Fibroblast of the aortic adventitia (primary cell): Measurements from ENCODE around the gene HOXA4. TPM values are rescaled to one million over a fixed set of nuclear protein-coding genes. Genes with fewer than 3 reads are reported as not detected.

ENCODE experiments used
- DNase-seq: peaks from one replicate; pipeline ENCODE4 v3.0.0-alpha.2; 2010; ENCODE audit warnings: low read depth
- H3K4me3 ChIP-seq: 2 replicates; pipeline ENCODE4 v1.5.1; 2011; ENCODE audit warnings: low read depth, mild to moderate bottlenecking, control low read depth, low read length, moderate library complexity
- total RNA-seq: library from RNA; depleted of rRNA; stranded (reverse); fragments of >200 nt; gene quantifications from 2 replicates; pipeline ENCODE4 v1.2.3, GENCODE V29; 2012; ENCODE audit warnings: low replicate concordance
- TF ChIP-seq, protein P1 (sequence below): IDR thresholded peaks from 2 replicates; pipeline ENCODE4 v1.5.1; 2011; ENCODE audit warnings: mild to moderate bottlenecking, low read length, control low read depth, inconsistent platforms; ENCODE audit not compliant: insufficient read depth

Gene HOXA4
- total RNA-seq, 1 donor: 0.99 TPM

- H3K4me3 ChIP-seq: no peak overlapping the region
Measured at GRCh38 chr7:27140126-27140857, 9.7 kb upstream of the HOXA4 start.

DNA sequence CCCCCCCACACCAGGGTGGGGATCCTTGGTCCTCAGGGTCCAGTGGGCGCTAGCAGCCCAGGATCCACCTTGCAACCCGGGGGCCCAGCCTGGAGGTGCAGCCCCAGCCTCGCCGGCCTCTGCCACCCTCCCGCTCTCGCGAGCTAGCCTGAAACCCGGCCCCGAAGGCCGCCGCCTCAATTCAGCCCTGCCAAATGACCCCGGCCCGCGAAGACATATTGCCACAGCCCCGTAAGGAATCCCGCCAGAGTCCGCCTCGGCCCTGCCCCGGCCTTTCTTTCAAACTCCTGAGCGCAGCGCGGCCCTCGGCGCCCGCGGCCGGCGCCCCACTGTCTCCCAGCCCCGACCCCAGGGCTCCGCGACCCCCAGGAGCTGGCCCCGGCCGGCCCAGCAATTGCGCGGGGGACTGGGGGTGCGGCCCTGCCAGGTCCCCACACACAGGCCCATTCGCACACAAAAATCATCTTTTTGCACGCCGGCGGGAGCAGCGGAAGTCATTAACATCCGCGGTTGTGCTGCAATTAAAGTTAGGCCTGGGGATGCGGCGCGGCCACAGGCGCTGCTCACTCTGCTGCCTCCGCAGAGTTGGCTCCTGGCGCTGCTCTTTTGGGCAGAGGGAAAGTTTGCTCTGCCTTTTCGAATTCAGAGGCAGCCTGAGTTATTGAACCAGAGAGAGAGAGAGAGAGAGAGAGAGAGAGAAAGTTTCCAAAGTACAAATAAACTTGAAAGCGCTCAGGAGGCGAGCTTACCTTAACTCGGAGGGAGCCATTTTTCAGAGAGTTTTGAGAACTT, 9.0 kb upstream of the HOXA4 start:
- H3K4me3 ChIP-seq: no peak overlapping the region
- TF ChIP-seq, protein P1, sequence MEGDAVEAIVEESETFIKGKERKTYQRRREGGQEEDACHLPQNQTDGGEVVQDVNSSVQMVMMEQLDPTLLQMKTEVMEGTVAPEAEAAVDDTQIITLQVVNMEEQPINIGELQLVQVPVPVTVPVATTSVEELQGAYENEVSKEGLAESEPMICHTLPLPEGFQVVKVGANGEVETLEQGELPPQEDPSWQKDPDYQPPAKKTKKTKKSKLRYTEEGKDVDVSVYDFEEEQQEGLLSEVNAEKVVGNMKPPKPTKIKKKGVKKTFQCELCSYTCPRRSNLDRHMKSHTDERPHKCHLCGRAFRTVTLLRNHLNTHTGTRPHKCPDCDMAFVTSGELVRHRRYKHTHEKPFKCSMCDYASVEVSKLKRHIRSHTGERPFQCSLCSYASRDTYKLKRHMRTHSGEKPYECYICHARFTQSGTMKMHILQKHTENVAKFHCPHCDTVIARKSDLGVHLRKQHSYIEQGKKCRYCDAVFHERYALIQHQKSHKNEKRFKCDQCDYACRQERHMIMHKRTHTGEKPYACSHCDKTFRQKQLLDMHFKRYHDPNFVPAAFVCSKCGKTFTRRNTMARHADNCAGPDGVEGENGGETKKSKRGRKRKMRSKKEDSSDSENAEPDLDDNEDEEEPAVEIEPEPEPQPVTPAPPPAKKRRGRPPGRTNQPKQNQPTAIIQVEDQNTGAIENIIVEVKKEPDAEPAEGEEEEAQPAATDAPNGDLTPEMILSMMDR: no peak
- DNase-seq: no peak

More at GRCh38 chr7:27140126-27140857, 9.7 kb upstream of the HOXA4 start:
- TF ChIP-seq, protein P1: no peak
- DNase-seq: no peak

GRCh38 chr7:27138985-27139333, 8.4 kb upstream of the HOXA4 start:
- TF ChIP-seq, protein P1: no peak
- no peak overlapping the region for H3K4me3 ChIP-seq
- DNase-seq: no peak

- DNase-seq: no peak
- TF ChIP-seq, protein P1: no peak
- no peak overlapping the region for H3K4me3 ChIP-seq
Measured at GRCh38 chr7:27138472-27138871, 7.9 kb upstream of the HOXA4 start.

DNA sequence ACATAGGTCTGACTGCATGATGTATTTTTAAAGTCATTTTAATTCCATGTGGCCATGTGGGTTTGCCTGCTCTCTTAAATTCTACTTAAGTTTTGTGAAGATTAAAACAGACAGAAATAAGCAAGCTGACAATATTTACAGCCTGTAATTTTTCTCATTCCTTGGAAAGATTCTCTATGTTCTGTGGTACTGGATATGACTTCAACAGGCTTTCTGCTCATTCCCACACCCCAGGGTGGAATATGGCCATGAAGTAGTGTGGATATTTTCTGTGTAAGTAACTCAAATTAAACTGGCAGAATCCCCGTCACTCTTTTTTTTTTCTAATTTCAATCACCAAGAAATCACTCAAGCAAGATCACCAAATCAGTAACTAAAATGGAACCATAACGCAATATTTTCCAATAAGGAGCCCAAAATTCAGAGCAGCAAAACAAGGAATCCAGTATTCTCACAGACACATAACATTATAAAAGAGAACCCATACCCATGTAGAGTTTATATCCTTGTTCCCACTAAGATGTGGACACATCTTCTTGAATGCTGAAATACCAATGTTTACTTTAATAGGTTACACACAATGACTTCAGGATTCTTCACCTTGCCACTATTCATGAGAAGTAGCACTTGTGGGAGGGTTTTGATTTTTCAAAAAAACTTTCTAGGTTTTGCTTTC, 7.2 kb upstream of the HOXA4 start:
- TF ChIP-seq, protein P1: no peak
- DNase-seq: no peak
- H3K4me3 ChIP-seq: no peak overlapping the region

GRCh38 chr7:27134392-27134791, 3.8 kb upstream of the HOXA4 start:
- H3K4me3 ChIP-seq: no peak overlapping the region
- TF ChIP-seq, protein P1: no peak
- peak; percentile 89 for DNase-seq
